Measurements from ENCODE around the gene PIGA.
"Not testable (repeated sequence)": the region's sequence is repeated elsewhere in the genome, so short reads cannot be mapped to it uniquely, and the experiment has no call there.

DNA sequence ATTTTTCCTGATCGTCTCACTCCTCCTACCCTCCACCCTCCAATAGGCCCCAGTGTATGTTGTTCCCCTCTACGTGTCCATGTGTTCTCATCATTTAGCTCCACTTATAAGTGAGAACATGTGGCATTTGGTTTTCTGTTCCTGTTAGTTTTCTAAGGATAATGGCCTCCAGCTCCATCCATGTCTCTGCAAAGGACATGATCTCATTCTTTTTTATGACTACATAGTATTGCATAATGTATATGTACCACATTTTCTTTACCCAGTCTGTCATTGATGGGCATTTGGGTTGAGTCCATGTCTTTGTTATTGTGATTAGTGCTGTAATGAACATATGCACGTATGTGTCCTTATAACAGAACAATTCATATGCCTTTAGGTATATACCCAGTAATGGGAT, 29.4 kb downstream of the PIGA start:
- TF ChIP-seq SP1 (IDR thresholded peaks at IDR 0.05); FOXA1 (IDR thresholded peaks at IDR 0.05); BHLHE40 (IDR thresholded peaks at IDR 0.05; ENCODE audit: borderline replicate concordance); SUZ12 (IDR thresholded peaks at IDR 0.05); L3MBTL2 (conservative IDR thresholded peaks at IDR 0.05); NFRKB (IDR thresholded peaks at IDR 0.05); FOXM1 (IDR thresholded peaks at IDR 0.05; ENCODE audit: borderline replicate concordance): not testable (repeated sequence)

All from HEK293T (cell line).